GM21423 (cell line): ENCODE data around the gene MYO10.
"Not testable (repeated sequence)": the region's sequence is repeated elsewhere in the genome, so short reads cannot be mapped to it uniquely, and the experiment has no call there.

ENCODE experiments used
- ATAC-seq: cut with Tn5 transposase; IDR thresholded peaks from one replicate; pipeline ENCODE4 v1.9.1; 2021; ENCODE audit warnings: mild to moderate bottlenecking, moderate library complexity; ENCODE audit not compliant: unreplicated experiment

MYO10 gene

GRCh38 chr5:16889972-16890519, 46.0 kb downstream of the MYO10 start:
- ATAC-seq: no peak

- ATAC-seq: no peak
Measured at GRCh38 chr5:16889203-16889971, 46.7 kb downstream of the MYO10 start.

DNA sequence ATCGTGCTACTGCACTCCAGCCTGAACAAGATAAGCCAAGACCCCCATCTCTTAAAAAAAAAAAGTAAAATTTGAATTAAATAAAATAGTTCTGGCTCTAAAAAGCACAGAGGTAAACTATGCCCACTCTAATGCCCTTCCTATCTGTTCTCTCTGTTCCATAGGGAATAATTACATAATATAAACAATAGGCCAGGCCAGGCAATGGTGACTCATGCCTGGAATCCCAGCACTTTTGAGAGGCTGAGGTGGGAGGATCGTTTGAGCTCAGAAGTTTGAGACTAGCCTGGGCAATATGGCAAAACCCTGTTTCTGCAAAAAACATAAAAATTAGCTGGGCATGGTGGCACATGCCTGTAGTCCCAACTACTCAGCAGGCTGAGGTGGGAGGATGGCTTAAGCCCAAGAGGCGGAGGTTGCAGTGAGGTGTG, 47.4 kb downstream of the MYO10 start:
- no peak for ATAC-seq

DNA sequence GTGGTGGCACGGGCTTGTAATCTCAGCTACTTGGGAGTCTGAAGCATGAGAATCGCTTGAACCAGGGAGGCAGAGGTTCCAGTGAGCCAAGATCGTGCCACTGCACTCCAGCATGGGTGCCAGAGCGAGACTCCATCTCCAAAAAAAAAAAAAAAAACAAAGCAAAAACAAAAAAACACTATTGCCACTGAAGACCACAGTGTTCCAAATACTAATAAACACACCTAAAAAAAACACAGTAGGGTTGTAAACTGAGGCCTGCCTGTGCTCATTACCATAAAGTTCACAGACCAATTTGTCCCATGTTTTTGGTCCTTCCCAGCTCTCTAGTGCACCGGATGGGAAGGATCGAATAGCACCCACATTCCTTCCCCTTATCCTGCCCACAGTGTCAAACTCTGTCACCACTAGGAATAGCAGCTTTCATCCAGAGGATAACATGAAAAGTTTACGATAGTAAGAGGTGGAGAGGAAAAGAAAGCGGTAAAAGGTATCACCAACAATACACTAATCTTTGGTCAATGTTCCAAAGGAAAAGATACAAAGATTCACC, 49.2 kb downstream of the MYO10 start:
- ATAC-seq: no peak

DNA sequence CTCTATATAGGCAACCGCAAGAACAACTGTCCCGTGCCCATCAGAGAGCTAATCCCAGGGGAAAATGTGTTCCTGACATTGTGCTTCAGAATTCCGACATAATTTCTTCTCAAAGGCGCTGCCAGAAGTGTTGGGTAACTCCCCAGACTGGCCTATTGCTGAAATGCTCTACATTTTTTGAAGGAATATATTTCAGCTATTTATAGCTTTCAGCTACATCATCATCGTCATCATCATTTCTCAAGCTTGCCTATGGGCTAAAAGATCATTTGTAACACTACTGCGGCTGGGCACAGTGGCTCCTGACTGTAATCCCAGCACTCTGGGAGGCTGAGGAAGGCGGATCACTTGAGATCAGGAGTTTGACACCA, 49.7 kb downstream of the MYO10 start:
- ATAC-seq: no peak

DNA sequence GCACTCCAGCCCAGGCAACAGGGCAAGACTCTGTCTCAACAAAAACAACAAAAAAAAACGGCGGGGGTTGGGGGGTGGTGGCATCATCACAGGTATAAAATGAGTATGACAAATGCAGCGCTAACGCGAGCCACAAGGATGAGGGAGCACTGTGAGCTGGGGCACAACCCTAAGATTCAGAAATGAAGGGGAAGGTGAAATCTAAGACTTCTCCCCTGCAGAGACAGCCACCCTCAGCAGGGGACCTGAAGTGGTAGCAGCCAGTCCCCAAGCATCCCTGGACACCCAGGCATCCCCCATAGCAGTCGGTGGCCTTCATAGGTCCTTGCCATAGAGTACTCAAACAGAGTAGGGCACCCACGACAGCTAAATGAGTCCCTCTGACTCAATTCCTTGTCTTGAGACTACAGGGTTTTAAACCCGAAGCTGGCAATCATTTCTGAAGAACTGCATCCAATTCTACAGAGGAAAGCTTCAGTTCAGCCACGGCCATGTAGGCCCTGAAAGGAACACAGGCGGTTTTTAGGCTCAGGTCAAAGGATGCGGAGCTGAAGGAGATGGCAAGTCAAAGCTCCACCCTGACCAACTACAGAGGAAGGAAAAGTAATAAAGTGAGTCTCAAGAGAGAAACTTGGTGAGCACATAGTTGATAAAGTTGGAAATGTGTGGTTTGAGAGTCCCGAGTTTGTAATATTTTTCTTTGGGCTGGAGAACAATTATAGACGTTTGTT, 50.3 kb downstream of the MYO10 start:
- ATAC-seq: no peak

DNA sequence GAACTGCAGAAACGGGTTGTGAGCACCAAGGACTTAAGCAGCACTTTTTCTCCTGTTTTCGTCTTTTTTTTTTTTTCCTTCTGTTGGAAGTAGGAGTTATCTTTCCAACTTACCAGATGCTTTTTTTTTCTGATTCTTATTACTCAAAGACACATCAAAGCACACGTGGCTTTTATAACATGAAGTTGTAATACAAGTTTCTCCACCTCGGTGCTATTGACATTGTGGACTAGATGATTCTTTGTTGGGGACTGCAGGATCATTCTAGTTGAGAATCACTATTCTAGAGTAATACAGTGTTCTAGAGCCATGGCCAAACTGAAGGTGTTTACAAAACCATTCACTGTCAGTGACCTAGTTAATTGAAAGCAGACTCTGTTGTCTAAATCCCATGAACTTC, 51.5 kb downstream of the MYO10 start:
- no peak for ATAC-seq

- no peak for ATAC-seq
Measured at GRCh38 chr5:16883806-16884205, 52.3 kb downstream of the MYO10 start.

DNA sequence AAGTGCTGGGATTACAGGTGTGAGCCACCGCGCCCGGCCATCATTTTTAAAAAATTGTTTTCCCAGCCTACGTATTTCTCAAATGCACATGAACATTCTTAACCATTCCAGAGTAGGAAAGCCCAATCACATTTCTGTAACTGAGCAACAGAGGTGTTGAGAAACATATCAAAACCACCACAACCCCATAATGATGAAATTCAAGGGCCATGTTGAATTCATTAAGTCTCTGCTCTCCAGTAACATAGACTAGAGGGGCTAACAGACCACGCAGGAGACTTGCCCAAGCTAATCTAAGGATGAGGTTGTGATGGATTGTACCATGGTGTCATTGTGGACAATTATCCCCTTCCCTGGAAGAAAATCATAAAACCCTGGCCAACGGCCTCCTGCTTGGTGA, 52.9 kb downstream of the MYO10 start:
- ATAC-seq: no peak

GRCh38 chr5:16881251-16881650, 54.8 kb downstream of the MYO10 start:
- no peak for ATAC-seq

DNA sequence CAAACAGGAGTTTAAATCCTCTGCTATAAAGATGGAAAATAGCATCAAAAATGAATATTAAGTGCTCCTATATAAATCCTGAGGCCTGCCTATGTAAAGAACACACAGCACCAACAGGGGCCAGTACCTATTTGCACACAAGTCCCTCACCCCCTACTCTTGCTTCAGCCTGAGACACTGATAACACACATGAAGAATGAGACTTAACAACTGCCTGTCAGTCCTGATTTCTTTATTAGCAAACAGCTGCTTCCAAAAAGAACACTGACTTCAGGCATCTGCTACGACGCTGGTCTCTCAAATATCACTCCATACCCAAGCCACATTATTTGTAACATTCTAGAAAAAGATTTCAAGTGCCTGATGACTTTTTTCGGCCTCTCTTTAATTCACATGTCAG, 55.5 kb downstream of the MYO10 start:
- ATAC-seq: no peak

- ATAC-seq: no peak
Measured at GRCh38 chr5:16879650-16880049, 56.4 kb downstream of the MYO10 start.

DNA sequence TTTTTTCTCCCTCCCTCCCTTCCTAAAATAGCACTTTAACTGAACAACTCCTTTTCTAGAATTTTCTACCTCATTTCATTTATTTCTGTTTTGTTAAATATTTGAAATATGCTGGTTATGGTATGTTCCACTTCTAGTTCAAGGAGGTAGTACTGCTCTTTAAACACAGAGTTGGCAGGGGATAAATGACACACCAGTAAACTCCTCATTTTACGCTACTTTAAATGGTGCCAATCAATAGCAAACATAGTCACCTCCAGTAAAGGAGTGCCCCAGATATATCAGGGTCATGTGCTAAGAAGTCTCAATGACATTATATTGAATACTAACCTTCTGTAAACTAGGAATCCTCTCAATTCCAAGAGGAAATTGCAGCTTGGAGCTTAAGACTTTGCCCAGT, 56.9 kb downstream of the MYO10 start:
- no peak for ATAC-seq

DNA sequence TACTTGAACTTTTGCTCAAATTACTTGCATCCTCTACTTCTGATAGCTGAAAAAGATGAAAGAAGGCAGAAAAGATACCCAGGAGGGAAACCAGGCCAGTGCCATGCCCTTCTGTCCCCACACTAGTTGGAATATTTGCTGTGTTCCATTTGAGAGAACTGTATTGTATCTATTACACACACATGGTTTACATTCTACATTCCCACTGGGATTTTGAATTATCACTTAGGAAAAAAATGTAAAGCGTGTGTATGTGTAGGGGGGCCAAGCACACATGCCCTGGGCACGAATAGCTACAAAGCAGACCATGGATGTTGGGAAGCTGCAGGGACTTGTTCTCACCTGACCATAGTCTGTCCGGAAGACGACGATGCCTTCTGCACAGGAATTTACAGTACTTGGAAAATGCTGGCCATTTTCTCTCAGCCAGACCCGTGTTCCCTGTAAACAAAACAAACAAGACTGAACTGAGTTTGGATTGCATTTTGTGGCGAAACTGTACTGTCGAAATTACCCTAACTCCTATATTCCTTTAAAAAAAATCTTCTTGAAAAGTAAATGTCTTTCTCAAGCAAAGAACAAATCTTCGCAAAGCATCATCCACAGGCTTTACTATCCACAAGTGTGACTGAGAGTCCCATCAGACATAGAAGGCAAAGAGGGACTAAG, 58.7 kb downstream of the MYO10 start:
- ATAC-seq: no peak

GRCh38 chr5:16874424-16874823, 61.7 kb downstream of the MYO10 start:
- not testable (repeated sequence) for ATAC-seq

GRCh38 chr5:16871746-16872339, 64.2 kb downstream of the MYO10 start:
- ATAC-seq: no peak

GRCh38 chr5:16870878-16871277, 65.2 kb downstream of the MYO10 start:
- no peak for ATAC-seq

- no peak for ATAC-seq
Measured at GRCh38 chr5:16869821-16870796, 66.0 kb downstream of the MYO10 start.

DNA sequence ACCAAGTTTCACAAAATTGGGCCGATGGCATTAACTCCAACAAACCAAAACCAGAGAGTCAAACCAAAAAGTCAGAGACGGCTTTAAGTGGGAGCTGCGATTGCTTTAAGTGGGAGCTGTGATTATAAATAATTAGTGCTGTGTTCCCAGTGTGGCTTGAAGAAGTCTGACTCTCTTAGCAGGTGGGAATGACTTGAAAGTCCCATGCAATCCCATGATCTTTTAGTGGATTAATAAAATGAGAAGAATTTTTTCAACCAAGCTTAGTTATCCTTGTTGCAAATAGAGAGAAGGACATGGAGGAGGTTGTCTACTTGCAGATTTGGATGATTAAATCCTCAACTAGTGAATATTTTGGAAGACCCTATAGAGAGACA, 68.5 kb downstream of the MYO10 start:
- no peak for ATAC-seq
